Erythroblast (primary cell): Measurements from ENCODE around the gene ZFX.

Experiments
- GATA1 ChIP-seq: IDR thresholded peaks from 2 replicates; pipeline ENCODE4 v1.6.1; 2011; ENCODE audit warnings: low read depth, mild to moderate bottlenecking, control low read depth, low read length, moderate library complexity
- POLR2A ChIP-seq: IDR thresholded peaks from 2 replicates; pipeline ENCODE4 v1.6.1; 2011; ENCODE audit warnings: mild to moderate bottlenecking, low read length

DNA sequence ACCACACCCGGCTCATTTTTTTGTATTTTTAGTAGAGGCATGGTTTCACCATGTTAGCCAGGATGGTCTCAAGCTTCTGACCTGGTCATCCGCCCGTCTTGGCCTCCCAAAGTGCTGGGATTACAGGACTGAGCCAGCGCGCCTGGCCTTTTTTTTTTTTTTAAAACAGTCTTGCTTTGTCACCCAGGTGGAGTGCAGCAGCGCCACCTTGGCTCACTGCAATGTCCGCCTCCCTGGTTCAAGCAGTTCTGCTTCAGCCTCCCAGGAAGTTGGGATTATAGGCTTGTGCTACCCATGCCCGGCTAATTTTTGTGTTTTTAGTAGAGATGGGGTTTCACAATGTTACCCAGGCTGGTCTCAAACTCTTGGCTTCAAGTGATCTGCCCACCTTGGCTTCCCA, 28.9 kb downstream of the ZFX start:
- TF ChIP-seq POLR2A (no peak), GATA1 (no peak)
